K562 (cell line): ENCODE measurements around the gene DLX4.

Experiments
- CC2D1A ChIP-seq: fragments of 450-650 bp; IDR thresholded peaks from 2 replicates; pipeline ENCODE4 v1.6.1; 2017; ENCODE audit warnings: mild to moderate bottlenecking
- NR3C1 ChIP-seq: sonication (generic); formaldehyde crosslinking; IDR thresholded peaks from 2 replicates; pipeline ENCODE4 v1.8.1; 2022; ENCODE audit warnings: missing genetic modification reagents
- POLR2A ChIP-seq: fragments of 450-650 bp; conservative IDR thresholded peaks from 2 replicates; pipeline ENCODE4 v1.6.1; 2016
- ZBTB1 ChIP-seq: sonication (generic); formaldehyde crosslinking; IDR thresholded peaks from 2 replicates; pipeline ENCODE4 v1.8.1; 2023; ENCODE audit warnings: missing genetic modification reagents, low read depth, mild to moderate bottlenecking, borderline replicate concordance
- ZNF740 ChIP-seq, 3 experiments: fragments of 200-800 bp in 1 of 3; sonication (Bioruptor generic) in 1 of 3; sonication (generic) in 1 of 3; formaldehyde crosslinking in 1 of 3; IDR thresholded peaks; 2 replicates each; pipeline versions ENCODE4 v1.6.1 to v1.8.0; 2016 to 2022; ENCODE audit warnings: mild to moderate bottlenecking in 2 of 3, missing compliant biosample characterization in 2 of 3, missing genetic modification characterization in 2 of 3, missing genetic modification reagents in 1 of 3

DNA sequence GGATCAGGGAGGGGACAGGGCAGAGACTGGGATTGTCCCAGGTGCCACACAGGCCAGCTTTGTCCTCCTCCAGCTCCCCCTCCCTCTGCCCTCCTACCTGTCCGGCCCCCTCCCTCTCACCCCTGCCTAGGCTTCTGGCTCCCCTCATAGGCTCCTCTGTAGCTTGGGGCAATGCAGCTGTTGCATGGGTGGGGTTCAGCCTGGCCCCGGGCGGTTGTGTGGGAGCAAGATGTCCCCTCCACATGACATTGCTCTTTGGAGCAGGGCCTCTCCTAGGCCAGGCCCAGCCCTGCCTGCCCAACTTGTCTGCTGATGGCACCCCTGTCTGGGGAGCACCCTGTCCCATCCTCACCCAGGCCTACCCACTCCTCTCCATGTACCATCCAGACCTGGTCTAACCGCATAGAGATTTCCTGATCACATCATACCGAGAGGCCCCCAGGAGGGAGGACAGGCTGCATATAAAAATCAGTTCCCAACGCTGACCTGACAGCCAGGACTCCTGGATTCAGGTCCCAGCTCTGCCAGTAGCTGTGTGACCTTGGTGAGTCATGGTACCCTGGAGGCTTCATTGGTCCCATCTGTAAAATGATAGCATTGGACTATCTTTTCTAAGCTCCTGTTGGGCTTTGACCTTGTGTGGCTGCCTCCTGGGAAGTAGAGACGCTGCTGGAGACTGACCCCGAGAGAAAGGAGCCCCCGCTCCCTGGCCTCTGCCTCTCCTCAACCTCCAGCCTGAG is 48.8 kb upstream of the DLX4 start:
- no peak for TF ChIP-seq CC2D1A
- TF ChIP-seq ZBTB1, result no peak
- no peak for TF ChIP-seq POLR2A
- no peak for TF ChIP-seq NR3C1 (CRISPR knock-in tag)
- TF ChIP-seq ZNF740 (CRISPR knock-in tag; IDR thresholded peaks at IDR 0.05), result no peak
- TF ChIP-seq ZNF740 (tag; IDR thresholded peaks at IDR 0.05), result no peak
